ENCODE data around the gene ATP8B3.
A peak's percentile ranks its signal among the peaks of the same experiment; 100 is the strongest.

The ATP8B3 gene

DNA sequence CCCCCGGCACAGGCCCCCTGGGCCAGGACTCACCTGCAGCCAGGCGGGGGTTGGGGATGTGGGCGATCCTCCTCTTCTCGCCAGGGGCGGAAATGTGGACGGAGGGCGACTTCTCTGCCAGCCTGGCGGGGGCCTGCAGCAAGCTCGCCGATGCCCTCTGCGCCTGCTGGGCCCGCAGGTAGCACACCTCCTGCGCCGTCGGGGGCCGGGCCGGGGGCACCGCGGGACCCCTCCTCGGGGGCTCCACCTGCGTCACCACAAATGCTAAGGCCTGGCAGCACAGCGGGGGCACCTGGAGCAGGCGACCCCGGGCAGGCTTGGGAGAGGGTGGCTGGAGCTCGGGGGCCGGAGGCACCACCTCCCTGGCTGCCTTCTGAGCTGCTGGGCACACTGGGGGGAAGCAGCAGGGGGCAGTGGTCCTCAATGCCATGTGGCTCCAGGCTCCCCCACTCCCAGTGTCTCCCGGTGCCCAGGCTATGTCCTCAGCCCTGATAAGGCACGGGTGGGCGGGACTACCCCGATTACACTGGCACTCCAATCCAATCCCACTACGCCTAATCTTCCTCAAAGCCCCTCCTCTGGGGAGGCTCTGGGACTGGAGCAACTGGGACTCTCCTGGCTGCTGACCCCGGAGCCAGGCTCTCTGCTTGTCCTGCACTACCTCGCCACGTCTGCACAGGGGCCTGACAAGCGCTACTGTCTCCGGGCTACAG is 11.6 kb upstream of the ATP8B3 start:
- no peak overlapping the region for H3K27ac ChIP-seq (ENCODE audit: extremely low read depth, low read depth, low read length)
- CTCF ChIA-PET = interaction anchor here (0.6 to 5.0 kb wide), 7 partner anchors 14 to 683 kb away, joined by 3 to 53 read pairs (median 6); no protein-coding TSS in a partner anchor

DNA sequence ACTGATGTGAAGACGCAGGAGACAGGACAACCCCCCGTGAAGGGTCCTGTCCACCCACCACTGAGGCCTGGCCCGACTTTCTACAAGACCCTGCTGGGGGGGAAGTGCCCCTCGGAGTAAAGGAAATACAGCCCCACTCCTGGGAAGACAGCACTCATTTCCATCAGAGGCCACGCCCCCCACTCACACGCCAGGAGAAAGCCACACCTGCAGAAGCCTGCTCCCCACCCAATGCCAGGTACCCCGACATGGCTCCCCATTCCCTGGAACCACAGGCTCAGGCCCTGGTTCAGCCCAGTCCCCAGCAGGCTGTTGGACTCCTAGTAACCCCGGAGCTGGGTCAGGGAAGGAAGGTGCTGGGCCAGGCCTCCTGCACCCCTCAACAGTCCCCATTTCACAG is 10.9 kb upstream of the ATP8B3 start:
- H3K4me1 ChIP-seq (ENCODE audit: control insufficient read depth, insufficient read depth, low read length) = no peaks in the 10 kb centered on the region
- no peaks in the 10 kb centered on the region for H3K9me3 ChIP-seq (ENCODE audit: control insufficient read depth, insufficient read depth, low read depth, low read length)
- peaks cover 19 to 75% of the 10 kb centered on the region in 2 experiments; a peak in 2 of 3 replicates for H3K36me3 ChIP-seq (ENCODE audit: control insufficient read depth in 2 of 2, insufficient read depth in 1 of 2, low read length in 2 of 2)
- no peak overlapping the region for H3K4me3 ChIP-seq (ENCODE audit: low read depth, low read length)
- TF ChIP-seq ZNF660 (tag by site-specific recombination; IDR thresholded peaks at IDR 0.05) = no peak
- TF ChIP-seq, protein P1, sequence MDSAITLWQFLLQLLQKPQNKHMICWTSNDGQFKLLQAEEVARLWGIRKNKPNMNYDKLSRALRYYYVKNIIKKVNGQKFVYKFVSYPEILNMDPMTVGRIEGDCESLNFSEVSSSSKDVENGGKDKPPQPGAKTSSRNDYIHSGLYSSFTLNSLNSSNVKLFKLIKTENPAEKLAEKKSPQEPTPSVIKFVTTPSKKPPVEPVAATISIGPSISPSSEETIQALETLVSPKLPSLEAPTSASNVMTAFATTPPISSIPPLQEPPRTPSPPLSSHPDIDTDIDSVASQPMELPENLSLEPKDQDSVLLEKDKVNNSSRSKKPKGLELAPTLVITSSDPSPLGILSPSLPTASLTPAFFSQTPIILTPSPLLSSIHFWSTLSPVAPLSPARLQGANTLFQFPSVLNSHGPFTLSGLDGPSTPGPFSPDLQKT (IDR thresholded peaks at IDR 0.05; ENCODE audit: borderline replicate concordance, low read depth, low read length) = no peak
- no peak for TF ChIP-seq ZBTB48 (tag by site-specific recombination; IDR thresholded peaks at IDR 0.05)
- TF ChIP-seq ZSCAN23 (tag by site-specific recombination; IDR thresholded peaks at IDR 0.05) = no peak
- no peak for TF ChIP-seq ZNF510 (tag by site-specific recombination; IDR thresholded peaks at IDR 0.05; ENCODE audit: insufficient replicate concordance)
- TF ChIP-seq SP7 (tag by site-specific recombination; IDR thresholded peaks at IDR 0.05) = no peak
- no peak for TF ChIP-seq ZNF248 (tag by site-specific recombination; IDR thresholded peaks at IDR 0.05)
- TF ChIP-seq ZNF324 (tag by site-specific recombination; IDR thresholded peaks at IDR 0.05) = no peak
- no peak overlapping the region for H3K27ac ChIP-seq (ENCODE audit: extremely low read depth, low read depth, low read length)
- ChIA-PET CTCF (interaction anchor here (0.6 to 5.0 kb wide), 3 partner anchors 15 to 50 kb away, joined by 3 to 53 read pairs (median 3); no protein-coding TSS in a partner anchor), POLR2A (no interaction called here)

More for the DNA sequence above, 11.6 kb upstream of the ATP8B3 start:
- TF ChIP-seq TCF7L2 (IDR thresholded peaks at IDR 0.05; ENCODE audit: borderline replicate concordance, low read depth, low read length) (no peak), SP2 (tag by site-specific recombination; IDR thresholded peaks at IDR 0.05) (peak; percentile 27; the same call in 1 of the 2 replicates), ZBTB8A (tag by site-specific recombination; IDR thresholded peaks at IDR 0.05) (0 out of 2 replicates have a peak, but pooled peaks have one; percentile 17)
- Histone ChIP-seq H3K36me3 (ENCODE audit: control insufficient read depth in 2 of 2, insufficient read depth in 1 of 2, low read length in 2 of 2) (peaks cover 19 to 71% of the 10 kb centered on the region in 2 experiments; a peak in 2 of 3 replicates), H3K4me3 (ENCODE audit: low read depth, low read length) (no peak overlapping the region), H3K4me1 (ENCODE audit: control insufficient read depth, insufficient read depth, low read length) (no peaks in the 10 kb centered on the region), H3K9me3 (ENCODE audit: control insufficient read depth, insufficient read depth, low read depth, low read length) (no peaks in the 10 kb centered on the region)
- POLR2A ChIA-PET = interaction anchor here (1.9 kb wide), 1 partner anchor 14 kb away, joined by 4 read pairs; no protein-coding TSS in a partner anchor

DNA sequence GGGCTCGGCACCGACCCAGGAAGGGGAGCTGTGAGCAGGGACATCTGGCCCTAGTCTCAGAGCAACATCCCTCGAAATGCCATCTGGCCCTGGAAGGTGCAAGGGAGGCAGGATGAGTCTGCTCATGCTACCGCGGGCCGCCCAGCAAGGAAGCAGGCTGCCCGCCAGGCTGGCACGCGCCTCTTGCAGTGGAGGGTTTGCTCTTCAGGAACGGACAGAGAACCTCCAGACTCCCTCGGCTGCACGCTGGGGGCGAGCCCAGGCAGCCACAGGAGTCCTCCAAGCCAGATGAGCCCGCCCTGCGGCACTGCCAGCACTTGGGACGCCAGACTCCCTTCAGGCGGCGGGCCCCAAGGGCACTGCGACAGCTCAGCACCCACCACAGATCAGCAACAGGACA is 10.1 kb upstream of the ATP8B3 start:
- Histone ChIP-seq H3K4me1 (ENCODE audit: control insufficient read depth, insufficient read depth, low read length) (no peaks in the 10 kb centered on the region), H3K36me3 (ENCODE audit: control insufficient read depth in 2 of 2, insufficient read depth in 1 of 2, low read length in 2 of 2) (peaks cover 19 to 78% of the 10 kb centered on the region in 2 experiments; a peak in 2 of 3 replicates), H3K27ac (ENCODE audit: extremely low read depth, low read depth, low read length) (no peak overlapping the region), H3K9me3 (ENCODE audit: control insufficient read depth, insufficient read depth, low read depth, low read length) (no peaks in the 10 kb centered on the region), H3K4me3 (ENCODE audit: low read depth, low read length) (no peak overlapping the region)
- no peak for TF ChIP-seq RBAK (tag by site-specific recombination; IDR thresholded peaks at IDR 0.05)
- no peak for TF ChIP-seq KLF8 (tag by site-specific recombination; IDR thresholded peaks at IDR 0.05)
- CTCF ChIA-PET = no interaction called here
- POLR2A ChIA-PET = no interaction called here

DNA sequence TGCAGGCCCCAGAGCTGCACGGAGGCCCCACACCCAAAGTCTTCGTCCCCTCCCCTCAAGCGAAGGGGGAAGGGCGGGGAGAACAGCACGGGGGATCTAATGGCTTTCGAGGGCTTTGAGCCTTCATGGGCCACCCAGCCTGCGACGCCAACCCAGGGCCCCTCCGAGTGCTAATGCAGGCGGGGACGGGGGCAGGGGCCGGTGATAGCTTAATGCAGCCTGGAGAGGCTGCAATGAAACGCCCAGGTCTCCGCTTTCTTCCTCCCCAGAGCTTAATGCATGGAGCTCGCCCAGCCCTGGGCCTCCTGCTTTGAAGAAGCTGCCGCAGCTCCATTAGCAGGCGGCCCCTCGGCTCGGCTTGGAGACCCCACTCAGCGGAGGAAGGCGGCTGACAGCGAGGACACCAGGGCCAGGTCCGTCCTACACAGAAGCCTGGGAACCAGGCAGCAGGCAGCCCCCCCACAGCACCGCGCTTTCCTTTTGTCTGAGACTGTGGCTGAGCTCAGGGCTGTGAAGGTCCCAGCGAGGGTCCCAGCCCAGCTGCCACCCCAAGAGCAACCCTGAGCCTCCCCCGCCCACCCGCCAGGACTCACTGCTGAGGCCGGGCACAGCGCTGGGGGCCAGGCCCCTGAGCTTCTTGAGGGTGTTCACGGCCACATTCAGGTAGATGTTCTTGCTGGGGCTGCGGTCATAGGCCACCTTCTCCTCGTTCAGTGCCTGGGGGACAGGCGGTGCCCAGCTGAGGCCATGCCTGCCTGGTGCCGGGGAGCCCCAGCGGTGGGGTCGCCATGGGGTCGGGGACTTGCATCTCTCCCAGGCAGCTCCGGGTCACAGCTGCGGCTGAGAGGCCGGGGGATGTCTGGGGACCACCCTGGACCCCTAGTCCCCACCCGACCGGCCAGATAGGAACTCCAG is 7.5 kb upstream of the ATP8B3 start:
- Histone ChIP-seq H3K4me1 (ENCODE audit: control insufficient read depth, insufficient read depth, low read length) (no peaks in the 10 kb centered on the region), H3K9me3 (ENCODE audit: control insufficient read depth, insufficient read depth, low read depth, low read length) (no peaks in the 10 kb centered on the region), H3K4me3 (ENCODE audit: low read depth, low read length) (no peak overlapping the region), H3K27ac (ENCODE audit: extremely low read depth, low read depth, low read length) (no peak overlapping the region), H3K36me3 (ENCODE audit: control insufficient read depth in 2 of 2, insufficient read depth in 1 of 2, low read length in 2 of 2) (peaks cover 9 to 92% of the 10 kb centered on the region in 2 experiments; a peak in 2 of 3 replicates)
- ChIA-PET POLR2A (no interaction called here), CTCF (interaction anchor here (0.7 to 1.1 kb wide), 2 partner anchors 26 to 218 kb away, joined by 3 read pairs; no protein-coding TSS in a partner anchor)
- TF ChIP-seq ZNF670 (tag by site-specific recombination; IDR thresholded peaks at IDR 0.05; ENCODE audit: low read depth) (no peak), IKZF3 (tag by site-specific recombination; IDR thresholded peaks at IDR 0.05) (no peak), ZNF629 (tag by site-specific recombination; IDR thresholded peaks at IDR 0.05) (no peak), GLIS2 (tag by site-specific recombination; IDR thresholded peaks at IDR 0.05) (no peak)
- TF ChIP-seq, protein P2, sequence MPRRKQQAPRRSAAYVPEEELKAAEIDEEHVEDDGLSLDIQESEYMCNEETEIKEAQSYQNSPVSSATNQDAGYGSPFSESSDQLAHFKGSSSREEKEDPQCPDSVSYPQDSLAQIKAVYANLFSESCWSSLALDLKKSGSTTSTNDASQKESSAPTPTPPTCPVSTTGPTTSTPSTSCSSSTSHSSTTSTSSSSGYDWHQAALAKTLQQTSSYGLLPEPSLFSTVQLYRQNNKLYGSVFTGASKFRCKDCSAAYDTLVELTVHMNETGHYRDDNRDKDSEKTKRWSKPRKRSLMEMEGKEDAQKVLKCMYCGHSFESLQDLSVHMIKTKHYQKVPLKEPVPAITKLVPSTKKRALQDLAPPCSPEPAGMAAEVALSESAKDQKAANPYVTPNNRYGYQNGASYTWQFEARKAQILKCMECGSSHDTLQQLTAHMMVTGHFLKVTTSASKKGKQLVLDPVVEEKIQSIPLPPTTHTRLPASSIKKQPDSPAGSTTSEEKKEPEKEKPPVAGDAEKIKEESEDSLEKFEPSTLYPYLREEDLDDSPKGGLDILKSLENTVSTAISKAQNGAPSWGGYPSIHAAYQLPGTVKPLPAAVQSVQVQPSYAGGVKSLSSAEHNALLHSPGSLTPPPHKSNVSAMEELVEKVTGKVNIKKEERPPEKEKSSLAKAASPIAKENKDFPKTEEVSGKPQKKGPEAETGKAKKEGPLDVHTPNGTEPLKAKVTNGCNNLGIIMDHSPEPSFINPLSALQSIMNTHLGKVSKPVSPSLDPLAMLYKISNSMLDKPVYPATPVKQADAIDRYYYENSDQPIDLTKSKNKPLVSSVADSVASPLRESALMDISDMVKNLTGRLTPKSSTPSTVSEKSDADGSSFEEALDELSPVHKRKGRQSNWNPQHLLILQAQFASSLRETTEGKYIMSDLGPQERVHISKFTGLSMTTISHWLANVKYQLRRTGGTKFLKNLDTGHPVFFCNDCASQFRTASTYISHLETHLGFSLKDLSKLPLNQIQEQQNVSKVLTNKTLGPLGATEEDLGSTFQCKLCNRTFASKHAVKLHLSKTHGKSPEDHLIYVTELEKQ (tag by site-specific recombination; IDR thresholded peaks at IDR 0.05; ENCODE audit: borderline replicate concordance) = no peak
- TF ChIP-seq, protein P3, sequence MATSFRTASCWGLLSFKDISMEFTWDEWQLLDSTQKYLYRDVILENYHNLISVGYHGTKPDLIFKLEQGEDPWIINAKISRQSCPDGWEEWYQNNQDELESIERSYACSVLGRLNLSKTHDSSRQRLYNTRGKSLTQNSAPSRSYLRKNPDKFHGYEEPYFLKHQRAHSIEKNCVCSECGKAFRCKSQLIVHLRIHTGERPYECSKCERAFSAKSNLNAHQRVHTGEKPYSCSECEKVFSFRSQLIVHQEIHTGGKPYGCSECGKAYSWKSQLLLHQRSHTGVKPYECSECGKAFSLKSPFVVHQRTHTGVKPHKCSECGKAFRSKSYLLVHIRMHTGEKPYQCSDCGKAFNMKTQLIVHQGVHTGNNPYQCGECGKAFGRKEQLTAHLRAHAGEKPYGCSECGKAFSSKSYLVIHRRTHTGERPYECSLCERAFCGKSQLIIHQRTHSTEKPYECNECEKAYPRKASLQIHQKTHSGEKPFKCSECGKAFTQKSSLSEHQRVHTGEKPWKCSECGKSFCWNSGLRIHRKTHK (tag by site-specific recombination; IDR thresholded peaks at IDR 0.05) = no peak

Measured in HEK293 (cell line).